GM23248 (cell line): ENCODE results near the gene HOXC6.

ENCODE experiments used
- EZH2 ChIP-seq: fragments of 200-600 bp; sonication (generic); IDR thresholded peaks from 2 replicates; pipeline ENCODE4 v1.6.1; 2018; ENCODE audit warnings: antibody characterized with exemption, mild to moderate bottlenecking; ENCODE audit not compliant: insufficient read depth, poor library complexity, severe bottlenecking
- EZH2phosphoT487 ChIP-seq: fragments of 200-600 bp; sonication (generic); IDR thresholded peaks from 2 replicates; pipeline ENCODE4 v1.6.1; 2018; ENCODE audit warnings: antibody characterized with exemption, moderate library complexity, mild to moderate bottlenecking, low read depth; ENCODE audit not compliant: insufficient read depth

DNA sequence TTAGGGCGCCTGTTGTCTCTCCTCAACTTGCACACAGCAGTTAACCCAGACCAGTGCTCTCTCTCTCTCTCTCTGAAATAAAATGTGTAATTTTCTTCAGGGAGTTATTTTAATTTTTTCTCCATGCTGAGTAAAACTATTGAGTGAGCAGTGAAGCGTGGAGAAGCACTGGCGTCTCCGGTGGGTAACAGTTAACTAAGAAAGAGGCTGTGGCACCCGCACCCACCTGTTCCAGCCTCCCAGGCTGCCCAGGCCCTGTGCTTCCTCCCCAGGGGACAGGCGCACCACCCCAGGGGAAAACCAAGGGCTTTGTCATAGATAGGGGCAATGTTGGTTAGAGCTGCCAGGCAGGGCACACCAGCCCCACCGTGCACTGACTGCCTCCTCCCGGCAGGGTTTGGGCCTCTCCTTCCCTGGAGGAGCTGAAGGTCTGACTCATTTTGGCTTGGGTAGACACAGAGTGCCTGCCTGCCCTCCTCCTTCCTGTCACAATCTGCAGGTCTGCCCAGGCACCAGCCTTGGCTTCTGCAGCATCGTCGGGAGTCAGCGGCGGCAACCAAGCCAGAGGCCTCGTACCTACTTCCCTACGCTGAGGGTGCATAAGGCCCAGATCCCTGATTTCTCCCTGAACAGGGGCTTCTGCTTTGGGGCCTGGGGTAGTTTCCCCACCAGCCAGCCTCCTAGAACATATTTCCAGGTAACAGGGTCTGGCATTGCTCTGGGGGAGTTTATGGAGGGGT, 8.6 kb downstream of the HOXC6 start:
- TF ChIP-seq EZH2 (no peak), EZH2phosphoT487 (no peak)
